Type B pancreatic cell (in vitro differentiated cells): ENCODE data around the gene USP34. TPM values are rescaled to one million over a fixed set of nuclear protein-coding genes. Genes with fewer than 3 reads are reported as not detected.

ENCODE experiments used
- DNase-seq: peaks from one replicate; pipeline ENCODE4 v3.0.0; 2021; ENCODE audit warnings: mixed read lengths; ENCODE audit not compliant: unreplicated experiment; ENCODE audit errors: extremely low spot score
- H3K27ac Mint-ChIP-seq: 2 replicates; pipeline ENCODE4 v1.8.0; 2021; ENCODE audit warnings: mild to moderate bottlenecking, mixed read lengths
- H3K27me3 Mint-ChIP-seq: 2 replicates; pipeline ENCODE4 v1.8.0; 2021; ENCODE audit warnings: mixed read lengths
- H3K36me3 Mint-ChIP-seq: 2 replicates; pipeline ENCODE4 v1.8.0; 2021; ENCODE audit warnings: mixed read lengths
- H3K4me1 Mint-ChIP-seq: one replicate; pipeline ENCODE4 v1.8.0; 2021; ENCODE audit warnings: mixed read lengths; ENCODE audit not compliant: unreplicated experiment
- H3K4me3 Mint-ChIP-seq: 2 replicates; pipeline ENCODE4 v1.8.0; 2021; ENCODE audit warnings: mild to moderate bottlenecking, mixed read lengths
- H3K9me3 Mint-ChIP-seq: 2 replicates; pipeline ENCODE4 v1.8.0; 2021; ENCODE audit warnings: mixed read lengths
- total RNA-seq: library from RNA; stranded (reverse); gene quantifications from 2 replicates; pipeline ENCODE4 v1.2.1, GENCODE V29; 2021; ENCODE audit warnings: low replicate concordance
- TF ChIP-seq, protein P1 (sequence below): fragments of 200-600 bp; sonication (generic); conservative IDR thresholded peaks from 2 replicates; pipeline ENCODE4 v1.5.0; 2021; ENCODE audit warnings: antibody characterized with exemption, mild to moderate bottlenecking

Gene USP34
- total RNA-seq, 1 donor from 2014 or later: 94.7 TPM

- DNase-seq: no peak
- TF ChIP-seq, protein P1, sequence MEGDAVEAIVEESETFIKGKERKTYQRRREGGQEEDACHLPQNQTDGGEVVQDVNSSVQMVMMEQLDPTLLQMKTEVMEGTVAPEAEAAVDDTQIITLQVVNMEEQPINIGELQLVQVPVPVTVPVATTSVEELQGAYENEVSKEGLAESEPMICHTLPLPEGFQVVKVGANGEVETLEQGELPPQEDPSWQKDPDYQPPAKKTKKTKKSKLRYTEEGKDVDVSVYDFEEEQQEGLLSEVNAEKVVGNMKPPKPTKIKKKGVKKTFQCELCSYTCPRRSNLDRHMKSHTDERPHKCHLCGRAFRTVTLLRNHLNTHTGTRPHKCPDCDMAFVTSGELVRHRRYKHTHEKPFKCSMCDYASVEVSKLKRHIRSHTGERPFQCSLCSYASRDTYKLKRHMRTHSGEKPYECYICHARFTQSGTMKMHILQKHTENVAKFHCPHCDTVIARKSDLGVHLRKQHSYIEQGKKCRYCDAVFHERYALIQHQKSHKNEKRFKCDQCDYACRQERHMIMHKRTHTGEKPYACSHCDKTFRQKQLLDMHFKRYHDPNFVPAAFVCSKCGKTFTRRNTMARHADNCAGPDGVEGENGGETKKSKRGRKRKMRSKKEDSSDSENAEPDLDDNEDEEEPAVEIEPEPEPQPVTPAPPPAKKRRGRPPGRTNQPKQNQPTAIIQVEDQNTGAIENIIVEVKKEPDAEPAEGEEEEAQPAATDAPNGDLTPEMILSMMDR: no peak
- Mint-ChIP-seq H3K9me3 (peaks cover 4% of the 10 kb centered on the region), H3K36me3 (peaks cover 22% of the 10 kb centered on the region), H3K4me3 (no peak overlapping the region), H3K27ac (no peak overlapping the region), H3K27me3 (no peaks in the 10 kb centered on the region), H3K4me1 (peaks cover 5% of the 10 kb centered on the region)
Observed at GRCh38 chr2:61435291-61435690, 35.6 kb downstream of the USP34 start.

- no peak overlapping the region for H3K4me3 Mint-ChIP-seq
- H3K27ac Mint-ChIP-seq: no peak overlapping the region
Observed at GRCh38 chr2:61434314-61434713, 36.6 kb downstream of the USP34 start.

GRCh38 chr2:61433606-61434005 is 37.3 kb downstream of the USP34 start:
- TF ChIP-seq, protein P1: no peak
- DNase-seq: no peak
- Mint-ChIP-seq H3K9me3 (peaks cover 1% of the 10 kb centered on the region), H3K4me1 (peaks cover 5% of the 10 kb centered on the region), H3K27ac (no peak overlapping the region), H3K4me3 (no peak overlapping the region), H3K27me3 (no peaks in the 10 kb centered on the region), H3K36me3 (peaks cover 19% of the 10 kb centered on the region)

More at GRCh38 chr2:61434314-61434713, 36.6 kb downstream of the USP34 start:
- Mint-ChIP-seq H3K4me1 (peaks cover 5% of the 10 kb centered on the region), H3K36me3 (peaks cover 22% of the 10 kb centered on the region), H3K27me3 (no peaks in the 10 kb centered on the region), H3K9me3 (peaks cover 4% of the 10 kb centered on the region)
- TF ChIP-seq, protein P1: no peak
- DNase-seq: no peak

- no peaks in the 10 kb centered on the region for H3K27me3 Mint-ChIP-seq
- no peaks in the 10 kb centered on the region for H3K9me3 Mint-ChIP-seq
- no peak overlapping the region for H3K27ac Mint-ChIP-seq
- H3K36me3 Mint-ChIP-seq: peaks cover 16% of the 10 kb centered on the region
- TF ChIP-seq, protein P1: no peak
- no peak overlapping the region for H3K4me3 Mint-ChIP-seq
- DNase-seq: no peak
- peaks cover 5% of the 10 kb centered on the region for H3K4me1 Mint-ChIP-seq
Observed at GRCh38 chr2:61432990-61433389, 37.9 kb downstream of the USP34 start.

- no peak overlapping the region for H3K27ac Mint-ChIP-seq
- DNase-seq: no peak
- no peaks in the 10 kb centered on the region for H3K9me3 Mint-ChIP-seq
- TF ChIP-seq, protein P1: no peak
- peaks cover 7% of the 10 kb centered on the region for H3K36me3 Mint-ChIP-seq
- no peak overlapping the region for H3K4me3 Mint-ChIP-seq
- peaks cover 10% of the 10 kb centered on the region for H3K4me1 Mint-ChIP-seq
- no peaks in the 10 kb centered on the region for H3K27me3 Mint-ChIP-seq
Observed at GRCh38 chr2:61431345-61431744, 39.5 kb downstream of the USP34 start.
